IPS-15b (cell line): ENCODE results near the gene PLEKHA6.

ENCODE experiments used
- H3K27me3 ChIP-seq: one replicate; pipeline ENCODE4 v1.6.1; 2013; ENCODE audit warnings: low read length; ENCODE audit not compliant: control insufficient read depth, insufficient read depth
- H3K36me3 ChIP-seq: one replicate; pipeline ENCODE4 v1.6.1; 2013; ENCODE audit warnings: low read length; ENCODE audit not compliant: control insufficient read depth, insufficient read depth
- H3K4me1 ChIP-seq: one replicate; pipeline ENCODE4 v1.6.1; 2013; ENCODE audit warnings: mild to moderate bottlenecking, low read length; ENCODE audit not compliant: control insufficient read depth, insufficient read depth
- H3K4me3 ChIP-seq: one replicate; pipeline ENCODE4 v1.5.1; 2013; ENCODE audit warnings: low read depth, low read length
- H3K9ac ChIP-seq: one replicate; pipeline ENCODE4 v1.6.1; 2013; ENCODE audit warnings: low read depth, mild to moderate bottlenecking, low read length
- H3K9me3 ChIP-seq: one replicate; pipeline ENCODE4 v1.6.1; 2013; ENCODE audit warnings: mild to moderate bottlenecking, low read length; ENCODE audit not compliant: control insufficient read depth, insufficient read depth

Gene PLEKHA6

DNA sequence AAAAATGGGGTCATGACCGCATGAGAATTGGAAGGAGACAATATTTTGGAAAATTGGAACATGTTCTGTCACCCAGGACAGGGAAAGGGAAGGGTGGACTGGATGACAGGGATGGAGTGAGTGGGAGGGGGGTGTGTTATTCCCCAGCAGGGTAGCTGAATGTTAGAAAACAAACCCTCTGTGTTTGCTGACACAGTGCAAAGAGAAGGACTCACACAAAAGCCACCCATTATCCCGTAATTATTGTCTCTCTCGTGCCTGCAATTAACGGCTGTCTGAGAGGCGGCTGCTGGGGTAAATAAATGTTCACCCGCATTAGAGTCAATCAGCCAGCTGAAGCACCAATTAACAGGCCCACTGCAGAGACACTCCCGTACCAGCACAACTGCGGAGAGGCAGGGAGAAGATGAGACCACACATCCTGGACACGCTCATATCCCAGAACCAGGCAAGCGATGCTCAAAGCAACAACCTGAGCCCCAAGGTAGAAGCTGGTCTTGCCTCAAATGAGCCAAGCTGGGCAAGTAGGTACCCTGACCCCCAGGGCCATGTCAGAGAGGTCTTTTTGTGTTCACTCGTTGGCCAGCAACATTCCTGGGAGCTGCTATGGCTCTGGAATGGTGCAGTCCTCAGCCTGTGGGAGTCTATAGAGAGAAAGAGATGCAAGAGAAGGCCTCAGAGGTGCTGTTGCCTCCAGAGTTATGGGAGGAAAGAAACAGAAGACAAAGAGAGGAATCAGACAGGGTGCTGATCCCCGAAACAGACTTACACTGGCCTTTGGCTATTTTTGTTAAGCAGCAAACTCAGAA, 19.4 kb downstream of the PLEKHA6 start:
- peaks cover 42% of the 10 kb centered on the region for H3K4me1 ChIP-seq
- no peak overlapping the region for H3K9ac ChIP-seq
- H3K9me3 ChIP-seq: no peaks in the 10 kb centered on the region
- no peaks in the 10 kb centered on the region for H3K36me3 ChIP-seq
- no peak overlapping the region for H3K4me3 ChIP-seq
- H3K27me3 ChIP-seq: no peaks in the 10 kb centered on the region

DNA sequence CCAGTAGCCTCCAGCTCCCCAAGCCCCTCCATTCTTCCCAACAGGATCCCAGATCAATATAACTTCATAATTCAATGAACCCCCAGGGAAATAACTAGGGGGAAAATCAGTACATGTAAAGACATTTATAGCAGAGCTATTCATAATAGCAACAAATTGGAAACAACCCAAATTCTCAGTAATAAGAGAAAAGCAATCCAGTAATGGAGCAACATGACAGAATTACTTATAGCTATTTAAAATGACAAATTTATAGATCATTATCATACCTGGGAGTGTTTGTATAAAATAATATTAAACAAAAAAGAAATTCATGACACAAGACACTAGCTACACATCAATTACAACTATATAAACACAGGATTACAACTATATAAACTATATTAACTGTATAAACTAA, 20.2 kb downstream of the PLEKHA6 start:
- Histone ChIP-seq H3K4me1 (peaks cover 42% of the 10 kb centered on the region), H3K27me3 (no peaks in the 10 kb centered on the region), H3K9ac (no peak overlapping the region), H3K36me3 (no peaks in the 10 kb centered on the region), H3K9me3 (no peaks in the 10 kb centered on the region), H3K4me3 (no peak overlapping the region)

DNA sequence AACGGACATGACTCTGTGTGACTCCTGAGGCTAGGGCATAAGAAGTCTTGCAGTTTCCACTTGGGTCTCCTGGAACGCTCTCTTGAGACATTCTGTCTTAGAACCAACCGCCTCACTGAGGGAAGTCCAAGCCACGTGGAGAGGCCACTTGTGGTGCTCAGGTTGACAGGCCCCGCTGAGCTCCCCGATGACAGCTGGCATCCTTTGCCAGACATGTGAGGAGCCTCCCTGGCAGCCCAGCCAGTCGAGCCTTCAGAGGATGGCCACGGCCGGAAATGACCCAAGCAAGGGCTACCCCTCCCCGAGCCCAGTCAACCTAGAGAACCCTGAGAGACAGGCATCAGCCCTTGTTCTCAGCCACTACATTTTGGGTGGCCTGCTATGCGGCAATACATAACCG, 20.7 kb downstream of the PLEKHA6 start:
- no peaks in the 10 kb centered on the region for H3K36me3 ChIP-seq
- no peaks in the 10 kb centered on the region for H3K9me3 ChIP-seq
- no peak overlapping the region for H3K9ac ChIP-seq
- H3K27me3 ChIP-seq: no peaks in the 10 kb centered on the region
- H3K4me1 ChIP-seq: peaks cover 42% of the 10 kb centered on the region
- no peak overlapping the region for H3K4me3 ChIP-seq

DNA sequence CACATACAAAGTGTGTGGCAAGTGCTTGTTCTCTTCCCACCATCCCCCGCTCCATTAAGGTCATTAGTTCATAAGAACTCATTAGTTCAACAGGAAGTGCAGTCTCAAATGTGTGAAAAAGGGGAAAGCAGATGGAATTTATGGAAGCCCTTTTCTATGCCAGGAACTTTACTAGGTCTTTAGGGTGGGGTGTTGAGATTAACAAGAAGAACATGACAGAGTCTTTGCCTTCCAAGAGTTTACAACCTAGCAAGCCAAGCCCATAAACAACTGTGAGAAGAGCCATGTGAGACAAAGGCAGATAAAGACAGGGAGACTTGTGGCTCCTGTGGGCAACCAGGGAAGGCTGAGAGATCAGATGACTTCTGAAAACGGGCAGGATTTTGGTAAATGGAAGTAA, 21.4 kb downstream of the PLEKHA6 start:
- H3K9me3 ChIP-seq: no peaks in the 10 kb centered on the region
- no peaks in the 10 kb centered on the region for H3K36me3 ChIP-seq
- no peak overlapping the region for H3K4me3 ChIP-seq
- no peak overlapping the region for H3K9ac ChIP-seq
- no peaks in the 10 kb centered on the region for H3K27me3 ChIP-seq
- peaks cover 42% of the 10 kb centered on the region for H3K4me1 ChIP-seq

DNA sequence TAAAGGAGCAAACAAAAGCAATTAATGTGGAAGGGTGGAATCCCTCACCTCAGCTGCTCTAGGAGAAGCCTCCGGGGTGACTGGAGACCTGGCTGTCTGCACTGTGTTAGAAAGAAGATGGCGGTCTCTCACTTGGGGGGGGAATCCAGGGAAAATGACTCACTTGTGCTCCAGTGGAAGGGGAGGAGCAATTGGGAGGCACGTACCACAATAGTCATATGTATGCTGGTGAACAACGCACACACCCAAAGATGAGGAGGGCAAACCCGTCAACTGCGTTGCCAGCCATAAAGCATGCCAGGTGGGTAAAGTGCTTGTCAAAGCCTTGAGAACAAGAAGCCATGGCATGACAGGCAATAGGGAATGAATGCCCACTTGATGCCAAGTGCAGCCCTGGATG, 22.1 kb downstream of the PLEKHA6 start:
- peaks cover 36% of the 10 kb centered on the region for H3K4me1 ChIP-seq
- H3K36me3 ChIP-seq: no peaks in the 10 kb centered on the region
- H3K9me3 ChIP-seq: no peaks in the 10 kb centered on the region
- no peak overlapping the region for H3K9ac ChIP-seq
- no peaks in the 10 kb centered on the region for H3K27me3 ChIP-seq
- H3K4me3 ChIP-seq: no peak overlapping the region

DNA sequence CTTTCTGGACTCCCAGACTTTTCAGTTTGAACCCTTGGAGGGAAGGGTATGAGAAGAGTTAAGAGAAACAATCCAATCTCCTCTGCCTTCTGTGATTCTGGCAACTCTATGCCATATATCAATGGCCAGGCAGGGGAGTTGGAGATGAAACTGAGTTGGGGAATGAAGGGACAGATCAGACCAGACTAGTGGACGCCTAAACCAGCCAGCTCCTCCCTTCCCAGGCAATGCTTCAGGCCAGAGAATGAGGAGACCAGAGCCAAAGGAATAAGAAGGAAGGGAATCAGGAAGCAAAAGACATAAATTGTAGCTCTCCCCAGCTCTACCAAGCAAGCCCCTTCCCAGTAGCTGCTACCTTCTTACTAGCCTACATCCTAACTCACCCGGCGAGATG, 22.7 kb downstream of the PLEKHA6 start:
- H3K9ac ChIP-seq: no peak overlapping the region
- H3K9me3 ChIP-seq: no peaks in the 10 kb centered on the region
- H3K4me3 ChIP-seq: no peak overlapping the region
- H3K27me3 ChIP-seq: no peaks in the 10 kb centered on the region
- H3K36me3 ChIP-seq: no peaks in the 10 kb centered on the region
- H3K4me1 ChIP-seq: peaks cover 34% of the 10 kb centered on the region

DNA sequence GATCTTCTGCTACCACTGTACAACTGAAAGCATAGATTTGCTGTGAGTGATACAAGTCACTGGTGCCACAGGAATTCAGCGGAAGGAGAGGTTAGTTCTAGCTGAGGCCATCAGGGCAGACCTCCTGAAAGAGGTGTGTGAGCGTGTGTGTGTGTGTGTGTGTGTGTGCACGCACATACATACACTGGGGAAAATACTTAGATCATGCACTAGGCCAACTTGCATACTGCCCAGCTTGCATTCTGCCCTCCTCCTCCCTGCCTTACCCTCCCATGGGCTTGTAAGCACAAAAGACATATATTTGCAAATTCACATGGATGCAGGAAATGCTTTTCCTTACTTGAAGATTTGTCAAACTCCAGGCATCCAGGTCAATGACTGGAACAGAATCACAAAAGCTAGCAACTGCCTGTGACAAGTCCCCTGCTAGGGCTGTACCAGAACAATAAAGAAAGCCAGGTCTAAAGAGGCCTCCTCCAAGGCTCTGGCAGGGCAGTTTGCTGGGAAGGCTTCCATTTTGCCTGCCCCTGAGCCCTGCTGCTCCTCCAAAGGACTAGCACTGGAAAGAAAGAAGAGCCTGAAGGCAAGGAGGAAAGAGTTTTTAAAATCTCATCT, 23.2 kb downstream of the PLEKHA6 start:
- no peaks in the 10 kb centered on the region for H3K36me3 ChIP-seq
- no peak overlapping the region for H3K9ac ChIP-seq
- H3K9me3 ChIP-seq: no peaks in the 10 kb centered on the region
- H3K4me1 ChIP-seq: peaks cover 34% of the 10 kb centered on the region
- no peaks in the 10 kb centered on the region for H3K27me3 ChIP-seq
- H3K4me3 ChIP-seq: no peak overlapping the region

DNA sequence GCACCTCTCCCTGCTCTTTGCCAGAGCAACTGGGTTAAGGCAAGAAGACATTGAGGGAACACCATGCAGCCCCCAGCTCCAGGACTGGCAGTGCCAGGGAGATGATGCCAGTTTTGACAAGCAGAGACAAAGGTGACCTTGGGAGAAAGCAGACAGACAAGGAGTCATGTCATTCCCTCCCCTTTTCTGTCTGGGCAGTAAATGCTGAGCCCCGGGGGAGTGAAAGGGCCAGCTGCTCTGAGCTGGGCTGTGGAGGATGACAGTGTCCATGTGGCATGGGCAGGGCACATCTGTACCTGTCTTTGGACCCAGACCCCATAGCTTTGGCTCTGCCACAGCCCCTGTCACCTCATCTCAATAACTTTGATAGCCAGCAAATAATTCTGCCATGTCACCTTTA, 24.2 kb downstream of the PLEKHA6 start:
- no peak overlapping the region for H3K9ac ChIP-seq
- no peak overlapping the region for H3K4me3 ChIP-seq
- H3K27me3 ChIP-seq: no peaks in the 10 kb centered on the region
- H3K4me1 ChIP-seq: peaks cover 29% of the 10 kb centered on the region
- H3K36me3 ChIP-seq: no peaks in the 10 kb centered on the region
- H3K9me3 ChIP-seq: no peaks in the 10 kb centered on the region

DNA sequence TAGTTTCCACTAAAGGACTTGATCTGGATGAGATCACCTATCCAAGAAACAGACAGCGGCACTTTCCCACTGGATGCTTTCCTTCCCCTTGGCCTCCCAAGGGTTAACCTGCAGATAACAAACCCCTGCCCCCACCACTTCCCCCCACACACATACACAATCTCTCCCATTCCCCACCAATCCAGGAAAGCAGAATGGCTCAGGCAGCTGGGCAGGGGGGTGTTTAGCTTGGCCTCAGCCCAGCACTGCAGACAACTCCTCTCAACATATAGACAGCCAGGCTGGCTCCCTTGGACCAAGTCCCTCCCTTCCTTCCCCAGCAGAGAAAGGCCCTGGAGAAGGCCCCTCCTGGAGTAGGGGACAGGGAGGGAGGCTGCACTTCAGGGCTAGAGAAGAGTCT, 24.6 kb downstream of the PLEKHA6 start:
- Histone ChIP-seq H3K4me1 (peaks cover 26% of the 10 kb centered on the region), H3K4me3 (no peak overlapping the region), H3K9me3 (no peaks in the 10 kb centered on the region), H3K9ac (no peak overlapping the region), H3K27me3 (no peaks in the 10 kb centered on the region), H3K36me3 (no peaks in the 10 kb centered on the region)

DNA sequence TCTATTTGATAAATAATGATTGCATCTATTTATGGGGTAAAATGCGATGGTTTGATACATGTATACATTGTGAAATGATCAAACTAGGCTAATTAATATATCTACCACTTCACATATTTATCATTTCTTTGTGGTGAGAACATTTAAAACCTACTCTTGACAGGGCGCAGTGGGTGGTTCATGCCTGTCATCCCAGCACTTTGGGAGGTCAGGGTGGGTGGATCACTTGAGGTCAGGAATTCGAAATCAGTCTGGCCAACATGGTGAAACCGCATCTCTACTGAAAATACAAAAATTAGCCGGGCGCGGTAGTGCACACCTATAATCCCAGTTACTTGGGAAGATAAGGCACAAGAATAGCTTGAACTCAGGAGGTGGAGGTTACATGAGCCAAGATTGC, 25.3 kb downstream of the PLEKHA6 start:
- H3K9me3 ChIP-seq: no peaks in the 10 kb centered on the region
- no peaks in the 10 kb centered on the region for H3K27me3 ChIP-seq
- peaks cover 26% of the 10 kb centered on the region for H3K4me1 ChIP-seq

DNA sequence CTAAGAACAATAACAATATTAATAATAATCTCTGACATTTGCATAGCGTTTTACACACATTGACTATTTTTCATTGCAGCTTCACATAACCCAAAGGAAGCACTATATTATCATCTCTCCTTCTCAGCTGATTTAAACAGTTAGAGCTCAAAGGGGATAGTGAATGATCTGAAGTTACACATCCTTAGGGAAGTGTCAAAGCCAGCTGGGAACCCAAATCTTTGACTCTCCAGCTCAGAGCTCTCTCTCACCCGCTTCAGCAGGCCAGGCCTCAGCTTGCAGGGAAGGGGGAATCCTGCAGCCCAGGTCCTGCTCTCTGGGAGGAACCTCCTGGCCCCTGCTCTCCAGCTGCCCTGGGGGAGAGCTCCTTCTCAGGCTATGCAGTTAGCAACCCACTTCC, 26.3 kb downstream of the PLEKHA6 start:
- no peaks in the 10 kb centered on the region for H3K27me3 ChIP-seq
- H3K36me3 ChIP-seq: no peaks in the 10 kb centered on the region
- H3K4me1 ChIP-seq: peaks cover 23% of the 10 kb centered on the region
- no peaks in the 10 kb centered on the region for H3K9me3 ChIP-seq
- H3K9ac ChIP-seq: no peak overlapping the region
- no peak overlapping the region for H3K4me3 ChIP-seq

More for the DNA sequence above, 25.3 kb downstream of the PLEKHA6 start:
- Histone ChIP-seq H3K36me3 (no peaks in the 10 kb centered on the region), H3K4me3 (no peak overlapping the region), H3K9ac (no peak overlapping the region)

DNA sequence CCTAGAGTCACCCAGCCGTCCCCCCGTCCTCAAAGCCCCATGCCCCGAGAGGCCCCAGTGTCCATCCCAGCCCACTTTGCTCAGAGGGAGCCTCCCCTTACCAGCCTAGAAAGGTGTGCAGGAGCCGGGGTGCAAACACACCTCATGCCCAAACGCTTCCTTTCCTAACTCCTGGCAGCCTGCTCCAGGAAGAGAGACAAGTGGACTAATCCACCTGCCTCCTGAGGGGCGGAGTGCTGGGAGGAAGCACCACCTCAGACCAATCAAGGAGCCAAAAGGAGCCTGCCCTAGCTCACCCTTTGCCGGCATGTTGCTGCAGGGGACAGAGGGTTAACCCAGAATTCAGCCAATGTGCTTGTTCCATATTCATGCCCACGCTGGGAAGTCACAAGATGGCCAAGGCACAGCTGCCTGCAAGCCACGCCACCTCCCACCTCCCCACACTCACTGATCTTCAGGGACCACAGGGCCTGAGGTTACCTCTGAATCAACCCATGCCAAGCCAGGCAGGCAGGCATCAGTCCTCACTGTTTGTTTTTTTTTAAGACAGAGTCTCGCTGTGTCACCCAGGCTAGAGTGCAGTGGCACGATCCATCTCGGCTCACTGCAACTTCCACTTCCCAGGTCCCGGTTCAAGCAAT, 27.8 kb downstream of the PLEKHA6 start:
- Histone ChIP-seq H3K9ac (no peak overlapping the region), H3K27me3 (no peaks in the 10 kb centered on the region), H3K4me1 (peaks cover 10% of the 10 kb centered on the region), H3K36me3 (no peaks in the 10 kb centered on the region), H3K9me3 (no peaks in the 10 kb centered on the region), H3K4me3 (no peak overlapping the region)
